Endothelial cell (in vitro differentiated cells): ENCODE results near the gene GAB1. TPM values are rescaled to one million over a fixed set of nuclear protein-coding genes. Genes with fewer than 3 reads are reported as not detected.
A peak's percentile ranks its signal among the peaks of the same experiment; 100 is the strongest.

Source experiments
- DNase-seq: peaks from one replicate; pipeline ENCODE4 v3.0.0; 2021; ENCODE audit warnings: low spot score
- H3K27ac Mint-ChIP-seq: one replicate; pipeline ENCODE4 v1.8.0; 2021; ENCODE audit warnings: mixed read lengths, inconsistent platforms; ENCODE audit not compliant: unreplicated experiment
- H3K27me3 Mint-ChIP-seq: one replicate; pipeline ENCODE4 v1.8.0; 2021; ENCODE audit warnings: mild to moderate bottlenecking, moderate library complexity, mixed read lengths, inconsistent platforms; ENCODE audit not compliant: unreplicated experiment
- H3K36me3 Mint-ChIP-seq: one replicate; pipeline ENCODE4 v1.8.0; 2021; ENCODE audit warnings: mild to moderate bottlenecking, low read depth, mixed read lengths, inconsistent platforms; ENCODE audit not compliant: unreplicated experiment
- H3K4me1 Mint-ChIP-seq: one replicate; pipeline ENCODE4 v1.8.0; 2021; ENCODE audit warnings: mild to moderate bottlenecking, mixed read lengths, inconsistent platforms; ENCODE audit not compliant: unreplicated experiment
- H3K4me3 Mint-ChIP-seq: one replicate; pipeline ENCODE4 v1.8.0; 2021; ENCODE audit warnings: mild to moderate bottlenecking, mixed read lengths, inconsistent platforms; ENCODE audit not compliant: unreplicated experiment
- H3K9me3 Mint-ChIP-seq: one replicate; pipeline ENCODE4 v1.8.0; 2021; ENCODE audit warnings: mixed read lengths, inconsistent platforms; ENCODE audit not compliant: unreplicated experiment
- total RNA-seq: library from RNA; stranded (reverse); fragmentation: NEBNext Ultra II Directional; extraction: Animal tissue kit (Norgen Biotek cat#: 25700); gene quantifications from one replicate; pipeline ENCODE4 v1.2.1, GENCODE V29; 2021; ENCODE audit not compliant: unreplicated experiment
- TF ChIP-seq, protein P1 (sequence below): fragments of 200-600 bp; sonication (generic); IDR thresholded peaks from one replicate; pipeline ENCODE4 v1.5.0; 2021; ENCODE audit warnings: antibody characterized with exemption; ENCODE audit not compliant: unreplicated experiment

Gene GAB1
- total RNA-seq, 1 donor from 2014 or later: 51.8 TPM

DNA sequence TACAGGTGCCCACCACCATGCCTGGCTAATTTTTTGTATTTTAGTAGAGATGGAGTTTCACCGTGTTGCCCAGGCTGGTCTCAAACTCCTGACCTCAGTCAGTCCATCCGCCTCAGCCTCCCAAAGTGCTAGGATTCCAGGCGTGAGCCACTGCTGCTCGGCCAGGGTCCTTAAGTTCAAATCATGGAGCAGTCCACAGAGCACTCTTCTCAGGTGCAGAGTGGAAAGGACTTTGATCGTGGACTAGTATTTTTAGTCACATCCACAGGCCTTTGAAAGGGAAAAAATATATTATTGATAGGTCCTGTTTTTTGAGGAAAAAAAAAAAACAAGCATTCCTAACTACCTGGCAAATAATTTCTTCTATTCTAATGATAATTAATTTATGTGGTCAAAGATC, 31.2 kb downstream of the GAB1 start:
- Mint-ChIP-seq H3K27me3 (peaks cover 4% of the 10 kb centered on the region), H3K4me3 (no peak overlapping the region), H3K27ac (no peak overlapping the region), H3K4me1 (peaks cover 25% of the 10 kb centered on the region), H3K36me3 (peaks cover 8% of the 10 kb centered on the region), H3K9me3 (no peaks in the 10 kb centered on the region)
- TF ChIP-seq, protein P1, sequence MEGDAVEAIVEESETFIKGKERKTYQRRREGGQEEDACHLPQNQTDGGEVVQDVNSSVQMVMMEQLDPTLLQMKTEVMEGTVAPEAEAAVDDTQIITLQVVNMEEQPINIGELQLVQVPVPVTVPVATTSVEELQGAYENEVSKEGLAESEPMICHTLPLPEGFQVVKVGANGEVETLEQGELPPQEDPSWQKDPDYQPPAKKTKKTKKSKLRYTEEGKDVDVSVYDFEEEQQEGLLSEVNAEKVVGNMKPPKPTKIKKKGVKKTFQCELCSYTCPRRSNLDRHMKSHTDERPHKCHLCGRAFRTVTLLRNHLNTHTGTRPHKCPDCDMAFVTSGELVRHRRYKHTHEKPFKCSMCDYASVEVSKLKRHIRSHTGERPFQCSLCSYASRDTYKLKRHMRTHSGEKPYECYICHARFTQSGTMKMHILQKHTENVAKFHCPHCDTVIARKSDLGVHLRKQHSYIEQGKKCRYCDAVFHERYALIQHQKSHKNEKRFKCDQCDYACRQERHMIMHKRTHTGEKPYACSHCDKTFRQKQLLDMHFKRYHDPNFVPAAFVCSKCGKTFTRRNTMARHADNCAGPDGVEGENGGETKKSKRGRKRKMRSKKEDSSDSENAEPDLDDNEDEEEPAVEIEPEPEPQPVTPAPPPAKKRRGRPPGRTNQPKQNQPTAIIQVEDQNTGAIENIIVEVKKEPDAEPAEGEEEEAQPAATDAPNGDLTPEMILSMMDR: no peak
- DNase-seq: no peak

DNA sequence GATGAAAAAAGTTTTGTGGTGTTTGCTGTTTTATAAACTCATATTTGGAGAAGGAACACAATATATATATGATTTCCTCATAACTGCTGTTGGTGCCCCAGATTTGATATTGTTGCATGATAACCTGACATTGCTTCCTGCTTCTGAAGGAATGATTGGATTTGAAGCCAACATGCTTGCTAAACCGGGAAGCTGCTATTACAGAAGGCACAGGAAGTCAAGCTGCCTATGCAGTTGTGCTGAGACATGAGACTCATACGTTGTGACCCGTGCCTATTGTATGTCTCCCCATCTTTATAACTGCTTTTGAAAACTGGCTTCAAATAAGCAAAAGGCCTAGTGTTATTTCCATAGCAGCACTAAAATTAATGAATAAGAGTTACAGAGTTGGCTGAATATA, 32.9 kb downstream of the GAB1 start:
- no peaks in the 10 kb centered on the region for H3K9me3 Mint-ChIP-seq
- H3K27ac Mint-ChIP-seq: no peak overlapping the region
- peaks cover 8% of the 10 kb centered on the region for H3K36me3 Mint-ChIP-seq
- H3K4me1 Mint-ChIP-seq: peaks cover 14% of the 10 kb centered on the region
- peaks cover 3% of the 10 kb centered on the region for H3K27me3 Mint-ChIP-seq
- H3K4me3 Mint-ChIP-seq: peak overlapping the region; percentile 80
- DNase-seq: no peak
- TF ChIP-seq, protein P1: no peak

DNA sequence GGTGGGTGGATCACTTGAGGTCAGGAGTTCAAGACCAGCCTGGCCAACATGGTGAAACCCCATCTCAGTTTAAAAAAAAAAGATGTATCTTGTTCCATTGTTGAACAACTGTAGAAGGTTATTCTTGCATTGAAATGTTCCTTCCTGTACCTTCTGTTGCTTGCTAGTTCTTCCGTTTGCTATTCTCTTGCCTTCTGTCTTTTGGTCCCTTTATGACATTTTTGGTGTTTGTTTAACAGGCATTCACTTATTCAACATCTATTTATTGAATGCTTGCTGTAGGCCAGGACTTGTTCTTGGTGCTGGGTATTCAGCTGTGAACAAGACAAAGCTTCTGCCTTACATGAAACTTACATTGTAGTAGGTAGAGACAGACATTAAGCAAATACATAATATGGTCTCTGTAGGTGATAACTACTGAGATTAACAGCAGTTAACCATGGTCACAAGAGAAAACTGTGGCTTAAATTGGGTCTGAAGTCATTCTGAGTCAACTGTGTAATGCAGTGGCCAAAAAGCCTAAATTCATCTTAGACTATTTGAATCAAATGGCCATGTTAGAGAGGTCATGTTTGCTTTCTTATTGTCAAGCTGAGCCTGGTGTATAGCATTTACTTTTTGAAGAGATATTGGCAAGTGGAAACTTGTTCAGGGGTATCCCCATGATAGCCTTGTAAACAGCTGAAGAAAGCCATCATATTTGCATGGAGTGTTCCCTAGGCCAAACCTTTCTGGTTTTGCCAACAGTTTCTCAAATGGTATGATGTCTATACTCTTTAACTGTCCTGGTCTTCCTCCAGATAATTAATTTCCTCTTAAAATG, 35.6 kb downstream of the GAB1 start:
- Mint-ChIP-seq H3K9me3 (no peaks in the 10 kb centered on the region), H3K4me1 (peaks cover 20% of the 10 kb centered on the region), H3K27ac (no peak overlapping the region), H3K36me3 (peaks cover 8% of the 10 kb centered on the region), H3K4me3 (no peak overlapping the region), H3K27me3 (peaks cover 3% of the 10 kb centered on the region)
- TF ChIP-seq, protein P1: no peak
- no peak for DNase-seq

DNA sequence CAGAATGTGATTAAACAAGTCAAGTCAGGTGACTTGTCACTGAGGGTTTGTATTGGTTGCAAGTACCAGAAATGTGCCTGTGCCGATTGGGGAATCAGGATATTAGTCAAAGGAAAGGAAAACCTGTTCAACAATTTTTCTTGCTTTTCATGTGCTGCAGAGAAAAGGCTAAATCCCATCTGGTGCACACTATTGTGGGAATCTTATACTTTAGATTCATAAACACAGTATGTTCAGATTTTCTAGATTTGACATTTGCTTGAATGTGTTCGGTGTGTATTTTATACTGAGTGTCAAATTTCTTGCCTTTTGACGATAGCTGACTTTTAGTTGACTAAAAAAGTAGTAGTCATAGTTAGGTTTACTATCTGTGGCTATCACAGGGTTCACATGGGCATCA, 37.6 kb downstream of the GAB1 start:
- H3K27me3 Mint-ChIP-seq: peaks cover 3% of the 10 kb centered on the region
- DNase-seq: no peak
- TF ChIP-seq, protein P1: no peak
- H3K4me3 Mint-ChIP-seq: no peak overlapping the region
- H3K9me3 Mint-ChIP-seq: no peaks in the 10 kb centered on the region
- H3K36me3 Mint-ChIP-seq: peaks cover 8% of the 10 kb centered on the region
- no peak overlapping the region for H3K27ac Mint-ChIP-seq
- peaks cover 36% of the 10 kb centered on the region for H3K4me1 Mint-ChIP-seq

DNA sequence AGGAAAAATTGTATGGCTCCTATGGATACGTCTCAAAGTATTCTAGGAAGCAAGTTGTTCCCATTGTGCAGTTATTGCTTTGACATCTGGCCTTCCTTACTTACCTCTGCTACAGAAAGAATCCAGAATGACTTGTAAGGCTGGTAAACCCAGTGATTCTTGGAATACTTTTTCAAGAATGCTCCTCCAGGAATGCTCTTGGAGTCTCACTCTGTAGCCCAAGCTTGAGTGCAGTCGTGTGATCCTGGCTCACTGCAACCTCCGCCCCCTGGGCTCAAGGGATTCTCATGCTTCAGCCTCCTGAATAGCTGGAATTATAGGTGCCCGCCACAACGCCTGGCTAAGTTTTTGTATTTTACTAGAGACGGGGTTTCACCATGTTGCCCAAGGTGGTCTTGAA, 38.1 kb downstream of the GAB1 start:
- Mint-ChIP-seq H3K36me3 (peaks cover 4% of the 10 kb centered on the region), H3K4me3 (no peak overlapping the region), H3K27me3 (peaks cover 3% of the 10 kb centered on the region), H3K9me3 (no peaks in the 10 kb centered on the region), H3K4me1 (peaks cover 35% of the 10 kb centered on the region), H3K27ac (no peak overlapping the region)
- TF ChIP-seq, protein P1: no peak
- DNase-seq: no peak
